Measurements from ENCODE around the gene CCDC170. TPM values are rescaled to one million over a fixed set of nuclear protein-coding genes. Genes with fewer than 3 reads are reported as not detected.

CCDC170 gene
- polyA plus RNA-seq, 1 donor from 2014 or later, result 0.15 TPM

GRCh38 chr6:151490996-151491395 is 2.8 kb upstream of the CCDC170 start (continued):
- TF ChIP-seq MXI1 (conservative IDR thresholded peaks at IDR 0.05; ENCODE audit: poor library complexity, severe bottlenecking), result no peak

- peak overlapping the region; percentile 66 for H3K4me3 ChIP-seq (ENCODE audit: low read length)
- H3K27me3 ChIP-seq (ENCODE audit: insufficient read depth, low read depth, low read length), result peaks cover 28% of the 10 kb centered on the region
- H3K36me3 ChIP-seq (ENCODE audit: insufficient read depth, low read length), result no peaks in the 10 kb centered on the region
- H3K27ac ChIP-seq (ENCODE audit: low read length), result no peak overlapping the region
- no peaks in the 10 kb centered on the region for H3K9me2 ChIP-seq (ENCODE audit: insufficient read depth, low read length)
- no peaks in the 10 kb centered on the region for H4K20me1 ChIP-seq (ENCODE audit: insufficient read depth)
- H3K4me2 ChIP-seq (ENCODE audit: low read length), result peak overlapping the region; percentile 6
- no peak for TF ChIP-seq TAF1 (IDR thresholded peaks at IDR 0.05; ENCODE audit: low read depth)
- no peak for TF ChIP-seq EP300 (conservative IDR thresholded peaks at IDR 0.05; ENCODE audit: poor library complexity, severe bottlenecking)
- no peak for TF ChIP-seq RAD21 (conservative IDR thresholded peaks at IDR 0.05)
- no peak for TF ChIP-seq CTCF (IDR thresholded peaks at IDR 0.05; ENCODE audit: poor library complexity, severe bottlenecking)
- TF ChIP-seq MXI1 (conservative IDR thresholded peaks at IDR 0.05; ENCODE audit: poor library complexity, severe bottlenecking), result no peak
- no peak for TF ChIP-seq EZH2 (IDR thresholded peaks at IDR 0.05; ENCODE audit: borderline replicate concordance, insufficient read depth, low read length, poor library complexity, severe bottlenecking)
- TF ChIP-seq POLR2AphosphoS5 (IDR thresholded peaks at IDR 0.05), result no peak
- TF ChIP-seq REST (IDR thresholded peaks at IDR 0.05; ENCODE audit: borderline replicate concordance), result no peak
- no peak for TF ChIP-seq SMC3 (conservative IDR thresholded peaks at IDR 0.05; ENCODE audit: poor library complexity)
- no peak overlapping the region for H2AFZ ChIP-seq (ENCODE audit: low read depth, low read length)
- H3K9ac ChIP-seq (ENCODE audit: low read length), result peak overlapping the region; percentile 55
- H3F3A ChIP-seq (ENCODE audit: insufficient read depth, low read length, poor library complexity, severe bottlenecking), result no peaks in the 10 kb centered on the region
- H3K9me3 ChIP-seq (ENCODE audit: low read length), result no peaks in the 10 kb centered on the region
- H3K79me2 ChIP-seq (replicated peaks; ENCODE audit: insufficient read depth, low read length), result no peaks in the 10 kb centered on the region
These were observed 535 bp upstream of the CCDC170 start for GRCh38 chr6:151493161-151493803.

GRCh38 chr6:151494235-151494935 is 568 bp downstream of the CCDC170 start:
- Histone ChIP-seq H3K79me2 (replicated peaks; ENCODE audit: insufficient read depth, low read length) (no peaks in the 10 kb centered on the region), H3K9ac (ENCODE audit: low read length) (peak overlapping the region; percentile 55), H3K9me3 (ENCODE audit: low read length) (no peaks in the 10 kb centered on the region), H3K4me2 (ENCODE audit: low read length) (no peak overlapping the region), H3K36me3 (ENCODE audit: insufficient read depth, low read length) (no peaks in the 10 kb centered on the region), H3K27me3 (ENCODE audit: insufficient read depth, low read depth, low read length) (peaks cover 28% of the 10 kb centered on the region), H3K9me2 (ENCODE audit: insufficient read depth, low read length) (no peaks in the 10 kb centered on the region), H4K20me1 (ENCODE audit: insufficient read depth) (no peaks in the 10 kb centered on the region), H3K27ac (ENCODE audit: low read length) (no peak overlapping the region), H2AFZ (ENCODE audit: low read depth, low read length) (peak overlapping the region; percentile 33), H3K4me3 (ENCODE audit: low read length) (peak overlapping the region; percentile 66), H3F3A (ENCODE audit: insufficient read depth, low read length, poor library complexity, severe bottlenecking) (no peaks in the 10 kb centered on the region)
- TF ChIP-seq POLR2AphosphoS5 (IDR thresholded peaks at IDR 0.05), result no peak
- TF ChIP-seq SMC3 (conservative IDR thresholded peaks at IDR 0.05; ENCODE audit: poor library complexity), result no peak
- TF ChIP-seq TAF1 (IDR thresholded peaks at IDR 0.05; ENCODE audit: low read depth), result no peak
- no peak for TF ChIP-seq EZH2 (IDR thresholded peaks at IDR 0.05; ENCODE audit: borderline replicate concordance, insufficient read depth, low read length, poor library complexity, severe bottlenecking)
- no peak for TF ChIP-seq RAD21 (conservative IDR thresholded peaks at IDR 0.05)
- TF ChIP-seq MXI1 (conservative IDR thresholded peaks at IDR 0.05; ENCODE audit: poor library complexity, severe bottlenecking), result no peak
- TF ChIP-seq EP300 (conservative IDR thresholded peaks at IDR 0.05; ENCODE audit: poor library complexity, severe bottlenecking), result no peak
- no peak for TF ChIP-seq CTCF (IDR thresholded peaks at IDR 0.05; ENCODE audit: poor library complexity, severe bottlenecking)
